Measurements from ENCODE around the gene NFE2.
"Not testable (repeated sequence)": the region's sequence is repeated elsewhere in the genome, so short reads cannot be mapped to it uniquely, and the experiment has no call there.

- TF ChIP-seq, protein P1, sequence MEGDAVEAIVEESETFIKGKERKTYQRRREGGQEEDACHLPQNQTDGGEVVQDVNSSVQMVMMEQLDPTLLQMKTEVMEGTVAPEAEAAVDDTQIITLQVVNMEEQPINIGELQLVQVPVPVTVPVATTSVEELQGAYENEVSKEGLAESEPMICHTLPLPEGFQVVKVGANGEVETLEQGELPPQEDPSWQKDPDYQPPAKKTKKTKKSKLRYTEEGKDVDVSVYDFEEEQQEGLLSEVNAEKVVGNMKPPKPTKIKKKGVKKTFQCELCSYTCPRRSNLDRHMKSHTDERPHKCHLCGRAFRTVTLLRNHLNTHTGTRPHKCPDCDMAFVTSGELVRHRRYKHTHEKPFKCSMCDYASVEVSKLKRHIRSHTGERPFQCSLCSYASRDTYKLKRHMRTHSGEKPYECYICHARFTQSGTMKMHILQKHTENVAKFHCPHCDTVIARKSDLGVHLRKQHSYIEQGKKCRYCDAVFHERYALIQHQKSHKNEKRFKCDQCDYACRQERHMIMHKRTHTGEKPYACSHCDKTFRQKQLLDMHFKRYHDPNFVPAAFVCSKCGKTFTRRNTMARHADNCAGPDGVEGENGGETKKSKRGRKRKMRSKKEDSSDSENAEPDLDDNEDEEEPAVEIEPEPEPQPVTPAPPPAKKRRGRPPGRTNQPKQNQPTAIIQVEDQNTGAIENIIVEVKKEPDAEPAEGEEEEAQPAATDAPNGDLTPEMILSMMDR (IDR thresholded peaks at IDR 0.05), result not testable (repeated sequence)
- TF ChIP-seq EP300 (IDR thresholded peaks at IDR 0.05), result not testable (repeated sequence)
These were observed 19.6 kb downstream of the NFE2 start for GRCh38 chr12:54281261-54281638.
